ENCODE results near the gene GNL3. TPM values are rescaled to one million over a fixed set of nuclear protein-coding genes. Genes with fewer than 3 reads are reported as not detected.
A peak's percentile ranks its signal among the peaks of the same experiment; 100 is the strongest.

Gene GNL3
- total RNA-seq, 1 experiment from 2014 or later = 88.9 TPM

- intact Hi-C loops (cut with micrococcal nuclease; ENCODE audit: unreplicated experiment) = no loop called here
- Histone ChIP-seq H3K4me3 (ENCODE audit: low read depth in 2 of 2, low read length in 2 of 2) (no peak overlapping the region), H3K9me3 (ENCODE audit: control insufficient read depth, insufficient read depth, low read depth, low read length) (no peaks in the 10 kb centered on the region), H3K27me3 (ENCODE audit: control insufficient read depth, insufficient read depth, low read length) (no peaks in the 10 kb centered on the region), H3K27ac (ENCODE audit: low read length) (peak overlapping the region; percentile 44; the same call in 1 of the 2 replicates), H3K4me1 (ENCODE audit: control insufficient read depth, insufficient read depth, low read length) (peaks cover 19% of the 10 kb centered on the region), H3K36me3 (ENCODE audit: control insufficient read depth, insufficient read depth, low read length) (peaks cover 5% of the 10 kb centered on the region)
- BruUV-seq (replicated peaks) = no TSS peak
- ChIA-PET POLR2A (interaction anchor here (0.7 kb wide), 1 partner anchor 10 kb away, joined by 6 read pairs; no protein-coding TSS in a partner anchor), CTCF (interaction anchor here (1.0 kb wide), 1 partner anchor 155 kb away, joined by 5 read pairs; no protein-coding TSS in a partner anchor)
- in situ Hi-C loops (cut with HindIII; ENCODE audit: low pct_unique_long_range_greater_than_20kb, low sequenced_read_pairs) = no loop called here
- no peak for ATAC-seq
- no peak for TF ChIP-seq REST (IDR thresholded peaks at IDR 0.05; ENCODE audit: insufficient read depth in 1 of 2, low read depth in 2 of 2, low read length in 1 of 2)
- no peak for TF ChIP-seq SIN3A (IDR thresholded peaks at IDR 0.05; ENCODE audit: borderline replicate concordance, insufficient read depth, low read depth, low read length)
- TF ChIP-seq TCF7L2 (IDR thresholded peaks at IDR 0.05; ENCODE audit: low read depth, low read length) = no peak
- TF ChIP-seq CTCF (IDR thresholded peaks at IDR 0.05) = no peak
- no peak for TF ChIP-seq POLR2AphosphoS5 (IDR thresholded peaks at IDR 0.05; ENCODE audit: low read depth, low read length)
- DNase-seq (ENCODE audit: low read depth, low spot score) = no peak
Observed at GRCh38 chr3:52681596-52681995, 4.2 kb upstream of the GNL3 start.

- POLR2A ChIA-PET = interaction anchor here (0.7 kb wide), 1 partner anchor 10 kb away, joined by 6 read pairs; no protein-coding TSS in a partner anchor
- Histone ChIP-seq H3K4me1 (ENCODE audit: control insufficient read depth, insufficient read depth, low read length) (peaks cover 19% of the 10 kb centered on the region), H3K4me3 (ENCODE audit: low read depth in 2 of 2, low read length in 2 of 2) (no peak overlapping the region), H3K36me3 (ENCODE audit: control insufficient read depth, insufficient read depth, low read length) (peaks cover 10% of the 10 kb centered on the region), H3K27me3 (ENCODE audit: control insufficient read depth, insufficient read depth, low read length) (no peaks in the 10 kb centered on the region), H3K27ac (ENCODE audit: low read length) (peak overlapping the region; percentile 44; the same call in 1 of the 2 replicates), H3K9me3 (ENCODE audit: control insufficient read depth, insufficient read depth, low read depth, low read length) (no peaks in the 10 kb centered on the region)
- intact Hi-C loops (cut with micrococcal nuclease; ENCODE audit: unreplicated experiment) (no loop called here), in situ Hi-C loops (cut with HindIII; ENCODE audit: low pct_unique_long_range_greater_than_20kb, low sequenced_read_pairs) (no loop called here)
- no TSS peak for BruUV-seq (replicated peaks)
- TF ChIP-seq REST (IDR thresholded peaks at IDR 0.05; ENCODE audit: insufficient read depth in 1 of 2, low read depth in 2 of 2, low read length in 1 of 2) (no peak), SIN3A (IDR thresholded peaks at IDR 0.05; ENCODE audit: borderline replicate concordance, insufficient read depth, low read depth, low read length) (no peak), POLR2AphosphoS5 (IDR thresholded peaks at IDR 0.05; ENCODE audit: low read depth, low read length) (no peak), TCF7L2 (IDR thresholded peaks at IDR 0.05; ENCODE audit: low read depth, low read length) (no peak), CTCF (IDR thresholded peaks at IDR 0.05) (peak; percentile 43)
- no peak for DNase-seq (ENCODE audit: low read depth, low spot score)
- CTCF ChIA-PET = no interaction called here
- no peak for ATAC-seq
Observed at GRCh38 chr3:52682016-52682415, 3.8 kb upstream of the GNL3 start.
